ENCODE measurements around the gene LCMT2.
A peak's percentile ranks its signal among the peaks of the same experiment; 100 is the strongest.

The LCMT2 gene

DNA sequence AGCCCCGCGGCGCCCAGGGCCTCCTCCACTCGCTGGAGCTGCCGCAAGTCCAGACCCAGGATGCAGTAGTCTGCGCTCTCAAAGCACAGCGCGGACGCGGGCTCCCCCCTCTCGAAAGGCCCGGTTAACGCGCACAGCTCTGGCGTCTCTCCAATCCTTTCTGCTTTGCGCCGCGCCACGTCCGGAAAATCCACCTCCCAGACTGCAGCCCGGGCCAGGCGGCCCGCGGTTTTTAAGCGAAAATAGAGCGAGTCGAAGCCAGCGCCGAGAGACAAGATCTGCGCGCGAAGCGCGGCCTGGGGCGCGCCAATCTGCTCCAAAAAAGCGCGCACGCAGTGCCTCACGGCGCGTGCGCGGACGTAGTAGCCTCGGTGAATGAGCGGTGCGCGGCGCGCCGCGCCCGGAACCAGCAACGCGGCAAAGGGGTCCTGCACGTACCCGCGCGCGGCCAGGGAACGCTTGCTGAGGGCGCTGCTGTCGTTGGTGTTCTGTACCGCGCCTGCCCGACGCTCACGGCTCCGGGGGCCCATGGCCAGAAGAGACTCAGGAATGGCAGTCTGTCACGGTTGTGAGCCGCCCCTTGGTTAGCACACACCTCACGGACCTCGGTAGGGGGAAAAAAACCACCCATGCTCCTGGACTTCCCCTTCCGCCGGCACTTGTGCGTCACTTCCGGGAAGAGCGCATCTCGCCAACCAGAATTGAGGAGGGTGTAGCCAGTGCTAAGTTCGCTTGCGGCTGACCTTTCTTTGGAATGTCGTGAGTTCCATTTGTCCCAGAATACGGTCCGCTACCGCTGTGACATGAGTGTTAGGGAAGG, at the start of gene LCMT2:
Gene LCMT2 (minus strand): TSS at position 614 of the 820 bp plus-strand sequence. CDS start 84 bp downstream, at position 530.
- DNase-seq (ENCODE audit: low read depth) = peak; percentile 88

DNA sequence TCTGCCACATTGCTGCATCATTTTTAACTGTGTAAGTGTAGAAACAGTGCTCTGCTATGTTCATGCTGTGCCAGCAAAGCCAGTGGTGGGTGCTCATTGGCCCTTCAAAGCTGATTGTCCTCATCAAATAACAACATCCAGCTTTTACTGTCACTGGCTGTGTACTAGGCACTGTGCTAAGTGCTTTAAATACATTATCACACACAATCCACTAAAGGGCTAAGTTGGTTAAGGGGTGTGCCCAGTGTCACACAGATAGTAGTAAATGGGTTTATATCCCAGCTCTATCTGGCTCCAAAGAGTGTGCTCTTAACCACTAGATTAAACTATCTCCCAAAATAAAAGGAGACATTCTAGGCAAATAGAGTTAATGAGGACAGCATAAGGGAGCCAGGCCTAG, 48.2 kb upstream of the LCMT2 start:
- DNase-seq (ENCODE audit: low read depth) = no peak

GRCh38 chr15:43376017-43376705, 45.8 kb upstream of the LCMT2 start:
- DNase-seq (ENCODE audit: low read depth) = peak; percentile 12

DNA sequence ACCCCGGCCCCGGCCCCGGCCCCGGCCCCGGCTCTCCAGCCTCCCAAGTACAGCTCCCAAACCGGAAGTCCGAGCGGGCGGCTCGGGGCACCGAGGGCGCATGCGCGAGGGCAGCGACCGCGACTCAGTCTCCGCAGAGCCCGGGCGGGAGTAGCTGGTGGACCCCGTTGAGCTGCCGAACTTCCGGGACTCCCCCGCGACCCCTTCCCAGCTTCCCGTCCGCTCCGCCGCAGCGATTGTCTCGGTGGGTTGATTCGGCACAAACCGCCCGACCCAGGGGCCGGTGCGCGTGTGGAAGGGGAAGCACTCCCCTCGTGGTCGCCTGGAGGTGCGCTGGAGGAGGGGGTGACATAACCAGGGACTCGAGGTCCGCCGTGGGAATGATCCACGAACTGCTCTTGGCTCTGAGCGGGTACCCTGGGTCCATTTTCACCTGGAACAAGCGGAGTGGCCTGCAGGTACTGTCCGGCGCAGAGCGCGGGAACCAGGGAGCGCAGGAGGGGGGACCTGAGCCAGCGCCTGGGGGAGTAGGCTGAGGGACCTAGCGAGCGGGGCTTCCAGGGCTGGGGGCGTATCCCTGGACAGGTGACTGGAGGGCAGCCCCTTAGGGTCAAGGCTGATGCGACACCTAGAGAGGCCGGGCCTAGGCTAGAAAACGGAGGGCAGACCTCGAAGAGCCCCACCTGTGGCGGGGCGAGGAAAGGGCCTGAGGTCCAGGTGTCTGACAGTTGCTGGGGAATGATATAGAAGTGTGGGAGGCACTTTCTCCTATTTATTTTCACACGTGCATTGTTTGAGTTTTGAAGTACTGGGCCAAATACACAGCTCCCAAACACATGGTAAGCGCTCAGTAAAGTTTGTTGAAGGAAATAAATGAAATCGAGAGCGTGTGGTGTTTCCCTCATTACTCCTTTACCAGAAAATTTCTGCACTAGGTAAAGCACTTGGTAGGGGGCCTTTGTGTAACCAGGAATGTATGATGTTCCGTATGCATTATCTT, 40.9 kb upstream of the LCMT2 start, which contains the start of the genes TUBGCP4 and ZSCAN29:
Gene TUBGCP4 (plus strand): TSS at position 127 of the 1,000 bp plus-strand sequence. CDS start 254 bp downstream, at position 381.
Gene ZSCAN29 (minus strand): TSS at position 69 of the 1,000 bp plus-strand sequence. CDS start 1,130 bp downstream, outside the sequence.
- peak; percentile 63 for DNase-seq (ENCODE audit: low read depth)

GRCh38 chr15:43370310-43370974, 40.1 kb upstream of the LCMT2 start:
- DNase-seq (ENCODE audit: low read depth) = no peak

- DNase-seq (ENCODE audit: low read depth) = no peak
Observed at GRCh38 chr15:43361313-43361903, 31.0 kb upstream of the LCMT2 start.

DNA sequence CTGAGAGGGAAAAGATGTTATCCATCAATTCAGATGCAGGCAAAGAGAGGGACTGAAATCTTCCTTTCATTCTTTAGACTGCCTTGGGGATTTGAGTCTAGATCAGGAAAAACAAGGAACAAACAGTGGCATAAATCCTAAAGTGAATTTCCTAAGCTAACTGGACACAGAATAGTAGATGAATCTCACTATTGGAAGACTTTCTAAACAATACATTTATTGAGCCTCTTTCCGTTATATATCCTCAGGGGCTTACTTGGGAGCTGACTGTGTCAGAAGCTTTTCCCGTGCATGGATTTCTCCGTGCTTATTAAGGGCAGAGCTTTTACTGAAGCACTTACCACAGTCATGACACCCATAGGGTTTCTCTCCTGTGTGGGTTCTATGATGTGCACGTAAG, 30.4 kb upstream of the LCMT2 start:
- no peak for DNase-seq (ENCODE audit: low read depth)

- DNase-seq (ENCODE audit: low read depth) = no peak
Observed at GRCh38 chr15:43352693-43353382, 22.5 kb upstream of the LCMT2 start.

GRCh38 chr15:43347114-43347513, 16.7 kb upstream of the LCMT2 start:
- no peak for DNase-seq (ENCODE audit: low read depth)

- DNase-seq (ENCODE audit: low read depth) = no peak
Observed at GRCh38 chr15:43346305-43346704, 15.9 kb upstream of the LCMT2 start.

DNA sequence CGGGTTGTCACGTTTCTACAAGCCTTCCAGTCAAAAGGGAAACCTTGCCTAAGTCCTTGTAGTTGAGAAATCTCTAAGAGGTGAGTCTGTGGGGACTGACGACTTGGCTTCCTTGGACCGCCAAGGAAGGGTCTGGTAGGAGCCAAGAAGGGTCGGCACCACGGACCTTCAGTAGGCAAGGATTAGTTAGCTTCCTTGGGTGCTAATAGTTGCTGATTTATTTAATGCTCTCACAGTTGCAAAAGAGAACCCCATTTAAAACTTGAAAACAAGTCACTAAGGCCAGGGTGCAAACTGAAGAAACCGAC, 361 bp upstream of the LCMT2 start:
- DNase-seq (ENCODE audit: low read depth) = no peak

- DNase-seq (ENCODE audit: low read depth) = no peak
Observed at GRCh38 chr15:43329217-43329959, 985 bp downstream of the LCMT2 start.

DNA sequence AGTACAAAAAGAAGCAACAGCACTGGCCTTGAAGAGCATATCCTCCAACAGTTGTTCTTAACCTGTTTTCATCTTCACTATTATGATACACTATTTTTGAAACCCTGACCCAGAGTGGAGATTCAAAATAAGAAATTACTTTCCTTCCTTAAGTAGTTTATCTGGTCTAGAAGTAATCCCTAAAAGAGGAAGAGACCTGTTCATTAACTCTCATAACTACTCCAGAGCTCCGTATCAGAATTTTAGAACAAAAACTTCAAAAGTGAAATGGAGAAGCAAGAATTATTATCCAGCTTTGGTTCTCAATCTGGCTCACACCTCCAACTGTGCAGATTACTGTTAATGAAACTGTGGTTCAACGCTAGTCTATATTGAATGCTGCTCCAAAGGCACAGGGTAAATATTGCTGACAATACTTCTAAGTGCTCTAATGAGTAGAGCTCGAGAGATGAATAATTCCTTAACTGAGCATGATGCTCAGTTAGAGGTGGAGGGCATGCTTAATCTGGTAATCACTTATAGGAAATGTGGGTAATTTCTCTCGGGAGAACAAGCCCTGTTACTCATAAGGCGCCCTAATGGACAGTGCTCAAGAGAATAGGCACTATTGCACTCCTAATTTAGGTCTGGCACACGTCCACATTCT, 5.2 kb downstream of the LCMT2 start:
- no peak for DNase-seq (ENCODE audit: low read depth)

- no peak for DNase-seq (ENCODE audit: low read depth)
Observed at GRCh38 chr15:43318990-43319771, 11.2 kb downstream of the LCMT2 start.

- DNase-seq (ENCODE audit: low read depth) = no peak
Observed at GRCh38 chr15:43317566-43318184, 12.7 kb downstream of the LCMT2 start.

GRCh38 chr15:43316971-43317346, 13.4 kb downstream of the LCMT2 start:
- DNase-seq (ENCODE audit: low read depth) = no peak

GRCh38 chr15:43316016-43316970, 14.1 kb downstream of the LCMT2 start:
- no peak for DNase-seq (ENCODE audit: low read depth)

All from fibroblast of the conjunctiva (primary cell).